ENCODE results near the gene EID1. TPM values are rescaled to one million over a fixed set of nuclear protein-coding genes. Genes with fewer than 3 reads are reported as not detected.
"Not testable (repeated sequence)": the region's sequence is repeated elsewhere in the genome, so short reads cannot be mapped to it uniquely, and the experiment has no call there.

EID1 gene
- total RNA-seq, 2 donors from 2014 or later, result 41.0 to 104 TPM

- no peaks in the 10 kb centered on the region for H3K9me3 Mint-ChIP-seq
Observed at GRCh38 chr15:48891232-48891765, 13.4 kb downstream of the EID1 start.

GRCh38 chr15:48893311-48893710 is 15.4 kb downstream of the EID1 start:
- Mint-ChIP-seq H3K36me3 (no peaks in the 10 kb centered on the region), H3K9me3 (no peaks in the 10 kb centered on the region), H3K27ac (no peak overlapping the region)
- DNase-seq (ENCODE audit: low spot score in 2 of 2) (no peak), ATAC-seq (no peak)

More at GRCh38 chr15:48891232-48891765, 13.4 kb downstream of the EID1 start:
- Mint-ChIP-seq H3K27ac (no peak overlapping the region), H3K36me3 (no peaks in the 10 kb centered on the region)
- ATAC-seq (no peak), DNase-seq (ENCODE audit: low spot score in 2 of 2) (no peak)

GRCh38 chr15:48896869-48897814 is 19.2 kb downstream of the EID1 start:
- no peak overlapping the region for H3K27ac Mint-ChIP-seq
- no peaks in the 10 kb centered on the region for H3K9me3 Mint-ChIP-seq

GRCh38 chr15:48898032-48898431 is 20.1 kb downstream of the EID1 start:
- no peak for ATAC-seq
- no peak for DNase-seq (ENCODE audit: low spot score in 2 of 2)
- Mint-ChIP-seq H3K27ac (no peak overlapping the region), H3K9me3 (no peaks in the 10 kb centered on the region), H3K36me3 (no peaks in the 10 kb centered on the region)

More at GRCh38 chr15:48896869-48897814, 19.2 kb downstream of the EID1 start:
- H3K36me3 Mint-ChIP-seq, result no peaks in the 10 kb centered on the region
- DNase-seq (ENCODE audit: low spot score in 2 of 2), result no peak
- no peak for ATAC-seq

GRCh38 chr15:48898446-48898845 is 20.5 kb downstream of the EID1 start:
- DNase-seq (ENCODE audit: low spot score in 2 of 2) (no peak), ATAC-seq (no peak)
- Mint-ChIP-seq H3K9me3 (no peaks in the 10 kb centered on the region), H3K27ac (no peak overlapping the region), H3K36me3 (no peaks in the 10 kb centered on the region)

- Mint-ChIP-seq H3K27ac (no peak overlapping the region), H3K9me3 (no peaks in the 10 kb centered on the region), H3K36me3 (no peaks in the 10 kb centered on the region)
- DNase-seq (ENCODE audit: low spot score in 2 of 2), result no peak
- ATAC-seq, result no peak
Observed at GRCh38 chr15:48899793-48900192, 21.9 kb downstream of the EID1 start.

GRCh38 chr15:48904758-48905157 is 26.8 kb downstream of the EID1 start:
- no peak for ATAC-seq
- H3K27ac Mint-ChIP-seq, result no peak overlapping the region
- DNase-seq (ENCODE audit: low spot score in 2 of 2), result no peak
- H3K36me3 Mint-ChIP-seq, result peaks cover 0 to 9% of the 10 kb centered on the region in 2 donors
- H3K9me3 Mint-ChIP-seq, result peaks cover 0 to 6% of the 10 kb centered on the region in 2 donors

- DNase-seq (ENCODE audit: low spot score in 2 of 2), result no peak
- no peak for ATAC-seq
- H3K36me3 Mint-ChIP-seq, result peaks cover 0 to 10% of the 10 kb centered on the region in 2 donors
- peaks cover 0 to 6% of the 10 kb centered on the region in 2 donors for H3K9me3 Mint-ChIP-seq
- no peak overlapping the region for H3K27ac Mint-ChIP-seq
Observed at GRCh38 chr15:48905216-48905615, 27.3 kb downstream of the EID1 start.

GRCh38 chr15:48905847-48906246 is 27.9 kb downstream of the EID1 start:
- Mint-ChIP-seq H3K9me3 (peaks cover 0 to 11% of the 10 kb centered on the region in 2 donors), H3K36me3 (peaks cover 0 to 16% of the 10 kb centered on the region in 2 donors), H3K27ac (no peak overlapping the region)
- DNase-seq (ENCODE audit: low spot score in 2 of 2), result no peak
- no peak for ATAC-seq

GRCh38 chr15:48909313-48909712 is 31.4 kb downstream of the EID1 start:
- ATAC-seq; H3K27ac Mint-ChIP-seq; DNase-seq (ENCODE audit: low spot score in 2 of 2): not testable (repeated sequence)
- peaks cover 0 to 11% of the 10 kb centered on the region in 2 donors for H3K9me3 Mint-ChIP-seq
- H3K36me3 Mint-ChIP-seq, result peaks cover 0 to 19% of the 10 kb centered on the region in 2 donors

GRCh38 chr15:48910554-48910953 is 32.6 kb downstream of the EID1 start:
- Mint-ChIP-seq H3K9me3 (peaks cover 0 to 11% of the 10 kb centered on the region in 2 donors), H3K36me3 (peaks cover 0 to 19% of the 10 kb centered on the region in 2 donors)
- H3K27ac Mint-ChIP-seq; ATAC-seq; DNase-seq (ENCODE audit: low spot score in 2 of 2): not testable (repeated sequence)

GRCh38 chr15:48913141-48913540 is 35.2 kb downstream of the EID1 start:
- Mint-ChIP-seq H3K36me3 (peaks cover 0 to 14% of the 10 kb centered on the region in 2 donors), H3K9me3 (peaks cover 0 to 11% of the 10 kb centered on the region in 2 donors), H3K27ac (no peak overlapping the region)
- no peak for ATAC-seq
- DNase-seq (ENCODE audit: low spot score in 2 of 2), result no peak

- peaks cover 0 to 8% of the 10 kb centered on the region in 2 donors for H3K9me3 Mint-ChIP-seq
- no peak for ATAC-seq
- DNase-seq (ENCODE audit: low spot score in 2 of 2), result no peak
- H3K27ac Mint-ChIP-seq, result no peak overlapping the region
- H3K36me3 Mint-ChIP-seq, result peaks cover 0 to 10% of the 10 kb centered on the region in 2 donors
Observed at GRCh38 chr15:48914717-48915116, 36.8 kb downstream of the EID1 start.

GRCh38 chr15:48915861-48916260 is 37.9 kb downstream of the EID1 start:
- H3K36me3 Mint-ChIP-seq, result peaks cover 0 to 2% of the 10 kb centered on the region in 2 donors
- DNase-seq (ENCODE audit: low spot score in 2 of 2), result no peak
- no peak for ATAC-seq
- peaks cover 0 to 7% of the 10 kb centered on the region in 2 donors for H3K9me3 Mint-ChIP-seq
- no peak overlapping the region for H3K27ac Mint-ChIP-seq

- DNase-seq (ENCODE audit: low spot score in 2 of 2), result no peak
- ATAC-seq, result no peak
- no peaks in the 10 kb centered on the region for H3K36me3 Mint-ChIP-seq
- H3K27ac Mint-ChIP-seq, result no peak overlapping the region
- peaks cover 0 to 10% of the 10 kb centered on the region in 2 donors for H3K9me3 Mint-ChIP-seq
Observed at GRCh38 chr15:48916721-48917120, 38.8 kb downstream of the EID1 start.

GRCh38 chr15:48922046-48922445 is 44.1 kb downstream of the EID1 start:
- Mint-ChIP-seq H3K36me3 (peaks cover 0 to 33% of the 10 kb centered on the region in 2 donors), H3K9me3 (peaks cover 5 to 31% of the 10 kb centered on the region in 2 donors), H3K27ac (no peak overlapping the region)
- DNase-seq (ENCODE audit: low spot score in 2 of 2) (no peak), ATAC-seq (no peak)
